Stomach (tissue), 4 donors: ENCODE data around the gene ZNF428.

ENCODE experiments used
- EP300 ChIP-seq: sonication (generic); formaldehyde crosslinking; IDR thresholded peaks from one replicate; pipeline ENCODE4 v1.6.1; 2017; ENCODE audit warnings: antibody characterized with exemption
- POLR2A ChIP-seq, 4 donors: fragments of 450-650 bp; IDR thresholded peaks; one replicate each; pipeline ENCODE4 v1.6.1; 2016; ENCODE audit warnings: antibody characterized with exemption in 4 of 4, control low read depth in 2 of 4, mild to moderate bottlenecking in 1 of 4, moderate library complexity in 1 of 4
- POLR2AphosphoS5 ChIP-seq, 3 donors: sonication (generic); formaldehyde crosslinking; IDR thresholded peaks; one replicate each; pipeline ENCODE4 v1.6.1; 2016; ENCODE audit warnings: antibody characterized with exemption in 3 of 3
- TF ChIP-seq, protein P1 (sequence below), 7 experiments: fragments of 450-650 bp in 4 of 7; fragments of 200-600 bp in 3 of 7; sonication (generic) in 3 of 7; IDR thresholded peaks; one replicate each; pipeline ENCODE4 v1.5.1; 2016 to 2019; ENCODE audit warnings: antibody characterized with exemption in 7 of 7, control low read depth in 2 of 7, mild to moderate bottlenecking in 1 of 7

DNA sequence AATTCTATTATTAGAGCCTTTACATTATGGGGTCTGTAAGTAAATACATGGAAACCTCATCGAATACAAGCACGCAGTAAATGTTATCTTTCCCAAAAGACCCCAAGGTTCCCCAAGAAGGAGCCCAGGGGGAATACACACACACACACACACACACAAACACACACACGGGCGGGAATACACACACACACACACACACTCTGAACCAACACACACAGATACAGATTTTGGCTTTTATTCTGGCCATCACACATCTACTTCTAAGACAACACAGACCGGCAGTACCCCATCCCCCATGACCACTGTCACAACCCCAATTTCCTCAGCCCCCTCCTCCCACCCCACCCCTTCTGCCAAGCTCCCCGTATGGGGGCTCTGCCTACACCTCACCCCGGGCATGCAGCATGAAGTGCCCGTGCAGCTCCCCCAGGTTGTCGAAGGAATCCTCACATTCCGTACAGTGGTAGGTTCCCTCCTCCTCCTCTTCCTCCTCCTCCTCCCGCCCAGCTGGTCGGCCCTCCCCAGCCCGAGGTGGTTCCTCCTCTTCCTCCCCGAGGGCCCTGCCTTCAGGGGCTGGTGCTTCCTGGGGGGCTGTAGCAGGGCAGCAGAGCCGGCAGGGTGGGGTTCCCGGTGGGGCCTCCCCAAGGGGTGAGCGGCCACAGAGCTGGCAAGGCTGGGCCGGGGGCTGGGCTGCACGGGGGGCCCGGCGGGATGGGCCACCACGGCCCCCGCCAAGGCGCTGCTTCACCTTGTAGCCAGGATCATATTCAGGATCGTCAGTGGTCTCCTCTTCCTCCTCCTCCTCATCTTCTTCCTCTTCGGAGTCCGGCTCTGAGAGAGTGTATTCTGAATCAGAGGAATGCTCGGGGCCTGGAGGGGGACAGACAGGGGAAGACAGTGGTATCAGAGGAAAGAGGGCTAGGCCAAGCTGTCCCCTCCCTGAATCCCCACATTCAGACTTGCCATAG lies 11.9 kb downstream of the ZNF428 start:
- TF ChIP-seq, protein P1, sequence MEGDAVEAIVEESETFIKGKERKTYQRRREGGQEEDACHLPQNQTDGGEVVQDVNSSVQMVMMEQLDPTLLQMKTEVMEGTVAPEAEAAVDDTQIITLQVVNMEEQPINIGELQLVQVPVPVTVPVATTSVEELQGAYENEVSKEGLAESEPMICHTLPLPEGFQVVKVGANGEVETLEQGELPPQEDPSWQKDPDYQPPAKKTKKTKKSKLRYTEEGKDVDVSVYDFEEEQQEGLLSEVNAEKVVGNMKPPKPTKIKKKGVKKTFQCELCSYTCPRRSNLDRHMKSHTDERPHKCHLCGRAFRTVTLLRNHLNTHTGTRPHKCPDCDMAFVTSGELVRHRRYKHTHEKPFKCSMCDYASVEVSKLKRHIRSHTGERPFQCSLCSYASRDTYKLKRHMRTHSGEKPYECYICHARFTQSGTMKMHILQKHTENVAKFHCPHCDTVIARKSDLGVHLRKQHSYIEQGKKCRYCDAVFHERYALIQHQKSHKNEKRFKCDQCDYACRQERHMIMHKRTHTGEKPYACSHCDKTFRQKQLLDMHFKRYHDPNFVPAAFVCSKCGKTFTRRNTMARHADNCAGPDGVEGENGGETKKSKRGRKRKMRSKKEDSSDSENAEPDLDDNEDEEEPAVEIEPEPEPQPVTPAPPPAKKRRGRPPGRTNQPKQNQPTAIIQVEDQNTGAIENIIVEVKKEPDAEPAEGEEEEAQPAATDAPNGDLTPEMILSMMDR (IDR thresholded peaks at IDR 0.05): no peak
- TF ChIP-seq POLR2A (IDR thresholded peaks at IDR 0.05) (no peak), EP300 (no peak), POLR2AphosphoS5 (IDR thresholded peaks at IDR 0.05) (no peak)
